A673 (cell line): ENCODE measurements around the gene GRIK3. TPM values are rescaled to one million over a fixed set of nuclear protein-coding genes. Genes with fewer than 3 reads are reported as not detected.

ENCODE experiments used
- BruUV-seq: library from RNA; stranded (reverse); fragments of 400-500 nt; replicated peaks from 2 replicates; lab custom pipeline; 2021; lab: Mats Ljungman, UMichigan
- CTCF ChIA-PET: fragments of 300-600 bp; sonication (Branson Sonifier 250); formaldehyde crosslinking; loops from one replicate; lab custom pipeline; 2022; ENCODE audit warnings: antibody characterized with exemption; lab: Charles Lee
- POLR2A ChIA-PET: fragments of 300-600 bp; sonication (Branson Sonifier 250); formaldehyde crosslinking; loops from one replicate; lab custom pipeline; 2022; ENCODE audit warnings: antibody characterized with exemption; ENCODE audit not compliant: low non-redundant PET; lab: Charles Lee
- DNase-seq: peaks from one replicate; pipeline ENCODE4 v3.0.0-alpha.2; 2015; ENCODE audit warnings: low spot score
- H3K27ac ChIP-seq: fragments of 200-600 bp; sonication (generic); 2 replicates; pipeline ENCODE4 v1.5.1; 2016; ENCODE audit warnings: mixed run types, low read depth, mild to moderate bottlenecking, mixed read lengths, antibody characterized with exemption, low read length; ENCODE audit not compliant: poor library complexity, severe bottlenecking
- H3K27me3 ChIP-seq: fragments of 200-600 bp; sonication (generic); replicated peaks from 2 replicates; pipeline ENCODE4 v1.6.1; 2017; ENCODE audit warnings: mixed run types, low read depth, mild to moderate bottlenecking, mixed read lengths, antibody characterized with exemption, low read length; ENCODE audit not compliant: insufficient read depth, poor library complexity
- H3K36me3 ChIP-seq: fragments of 200-600 bp; sonication (generic); 2 replicates; pipeline ENCODE4 v1.6.1; 2016; ENCODE audit warnings: mixed run types, mild to moderate bottlenecking, mixed read lengths, antibody characterized with exemption, low read length; ENCODE audit not compliant: insufficient read depth, poor library complexity, severe bottlenecking
- H3K4me1 ChIP-seq: fragments of 200-600 bp; sonication (generic); 2 replicates; pipeline ENCODE4 v1.6.1; 2017; ENCODE audit warnings: mixed run types, mild to moderate bottlenecking, mixed read lengths, antibody characterized with exemption, low read length; ENCODE audit not compliant: insufficient read depth, poor library complexity, severe bottlenecking
- H3K4me3 ChIP-seq: fragments of 200-600 bp; sonication (generic); 2 replicates; pipeline ENCODE4 v1.5.1; 2016; ENCODE audit warnings: low read depth, mixed run types, mild to moderate bottlenecking, mixed read lengths, low read length; ENCODE audit not compliant: poor library complexity, severe bottlenecking
- H3K9me3 ChIP-seq: fragments of 200-600 bp; sonication (generic); 2 replicates; pipeline ENCODE4 v1.6.1; 2016; ENCODE audit warnings: mixed run types, low read depth, mild to moderate bottlenecking, mixed read lengths, antibody characterized with exemption, low read length; ENCODE audit not compliant: poor library complexity, severe bottlenecking
- EZH2 ChIP-seq: fragments of 200-600 bp; sonication (generic); IDR thresholded peaks from 2 replicates; pipeline ENCODE4 v1.6.1; 2017; ENCODE audit warnings: borderline replicate concordance, low read depth, mild to moderate bottlenecking, mixed read lengths, antibody characterized with exemption, low read length; ENCODE audit not compliant: poor library complexity, severe bottlenecking
- intact Hi-C: fragments of 100-400 bp; cut with micrococcal nuclease; formaldehyde crosslinking; loops from one replicate; pipeline ENCODE4 v1.10.0; 2022; ENCODE audit not compliant: unreplicated experiment
- total RNA-seq: library from RNA; stranded (reverse); gene quantifications from 2 replicates; pipeline ENCODE4 v1.2.3, GENCODE V29; 2021
- TF ChIP-seq, protein P1 (sequence below): fragments of 300-800, 200-600 bp; sonication (generic); conservative IDR thresholded peaks from 2 replicates; pipeline ENCODE4 v1.5.1; 2017; ENCODE audit warnings: low read depth, mild to moderate bottlenecking, antibody characterized with exemption, low read length, moderate library complexity, mixed read lengths

GRIK3 gene
- total RNA-seq, 1 experiment from 2014 or later: 0.17 TPM

DNA sequence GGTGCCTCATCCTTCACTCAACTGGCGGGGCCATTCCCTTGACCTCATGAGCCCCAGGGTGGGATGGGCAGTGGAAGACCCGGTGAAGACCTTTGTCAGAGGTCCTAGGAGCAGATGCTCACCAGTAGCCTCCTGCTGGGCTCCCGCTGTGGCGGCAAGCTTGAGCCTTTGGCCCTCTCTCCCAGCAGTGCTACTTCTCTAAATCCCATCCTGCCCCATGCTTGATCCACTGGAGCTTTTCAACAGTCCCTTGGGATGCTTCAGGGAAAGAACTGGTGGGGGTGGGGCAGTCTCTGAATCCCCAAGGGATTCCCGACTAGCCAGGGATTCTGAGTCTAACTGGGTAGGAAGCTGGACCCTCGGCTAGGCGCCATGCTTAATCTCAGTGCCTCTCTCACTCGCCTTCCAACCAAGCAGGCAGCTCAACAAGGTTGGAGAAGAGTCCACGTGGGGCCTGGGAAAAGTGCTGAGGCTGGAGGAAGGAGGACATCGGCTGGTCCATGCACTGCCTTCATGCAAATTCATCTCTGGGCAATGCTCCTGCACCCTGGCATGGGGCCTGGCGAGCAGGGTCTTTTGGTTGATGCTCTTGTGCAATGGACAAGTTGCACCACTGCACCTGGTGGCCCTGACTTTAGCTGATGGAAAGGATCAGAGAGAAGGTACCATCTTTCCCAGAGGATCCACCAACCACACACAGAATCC is 190.3 kb downstream of the GRIK3 start:
- intact Hi-C loops: no loop called here
- CTCF ChIA-PET: interaction anchor here (0.6 kb wide), 1 partner anchor 20 kb away, joined by 3 read pairs; no protein-coding TSS in a partner anchor
- Histone ChIP-seq H3K4me3 (no peak overlapping the region), H3K36me3 (no peaks in the 10 kb centered on the region), H3K9me3 (no peaks in the 10 kb centered on the region), H3K4me1 (no peaks in the 10 kb centered on the region), H3K27me3 (peaks cover 17% of the 10 kb centered on the region), H3K27ac (no peak overlapping the region)
- DNase-seq: no peak
- no peak for TF ChIP-seq EZH2
- TF ChIP-seq, protein P1, sequence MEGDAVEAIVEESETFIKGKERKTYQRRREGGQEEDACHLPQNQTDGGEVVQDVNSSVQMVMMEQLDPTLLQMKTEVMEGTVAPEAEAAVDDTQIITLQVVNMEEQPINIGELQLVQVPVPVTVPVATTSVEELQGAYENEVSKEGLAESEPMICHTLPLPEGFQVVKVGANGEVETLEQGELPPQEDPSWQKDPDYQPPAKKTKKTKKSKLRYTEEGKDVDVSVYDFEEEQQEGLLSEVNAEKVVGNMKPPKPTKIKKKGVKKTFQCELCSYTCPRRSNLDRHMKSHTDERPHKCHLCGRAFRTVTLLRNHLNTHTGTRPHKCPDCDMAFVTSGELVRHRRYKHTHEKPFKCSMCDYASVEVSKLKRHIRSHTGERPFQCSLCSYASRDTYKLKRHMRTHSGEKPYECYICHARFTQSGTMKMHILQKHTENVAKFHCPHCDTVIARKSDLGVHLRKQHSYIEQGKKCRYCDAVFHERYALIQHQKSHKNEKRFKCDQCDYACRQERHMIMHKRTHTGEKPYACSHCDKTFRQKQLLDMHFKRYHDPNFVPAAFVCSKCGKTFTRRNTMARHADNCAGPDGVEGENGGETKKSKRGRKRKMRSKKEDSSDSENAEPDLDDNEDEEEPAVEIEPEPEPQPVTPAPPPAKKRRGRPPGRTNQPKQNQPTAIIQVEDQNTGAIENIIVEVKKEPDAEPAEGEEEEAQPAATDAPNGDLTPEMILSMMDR: no peak
- POLR2A ChIA-PET: no interaction called here
- no TSS peak for BruUV-seq

DNA sequence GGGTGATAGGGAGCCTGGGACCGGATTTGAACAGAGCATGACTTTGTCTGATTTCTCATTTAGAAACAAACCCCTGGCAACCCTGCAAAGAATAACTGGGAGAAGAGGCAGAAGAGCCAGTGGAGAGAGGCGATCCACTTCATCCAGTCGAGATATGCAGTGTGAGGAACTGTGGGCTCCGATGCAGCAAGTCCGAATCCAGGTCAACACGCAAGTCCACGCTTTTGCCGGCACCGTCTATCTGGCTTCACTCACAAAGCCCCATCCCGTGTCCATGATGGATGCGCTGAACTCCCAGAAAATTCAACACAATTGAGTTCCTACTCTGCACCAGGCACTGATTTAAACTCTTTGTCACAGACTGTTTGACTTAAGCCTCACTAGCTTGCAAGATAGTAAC is 191.3 kb downstream of the GRIK3 start:
- intact Hi-C loops: no loop called here
- TF ChIP-seq EZH2: no peak
- TF ChIP-seq, protein P1: no peak
- no peaks in the 10 kb centered on the region for H3K36me3 ChIP-seq
- BruUV-seq: no TSS peak
- H3K9me3 ChIP-seq: no peaks in the 10 kb centered on the region
- no peak for DNase-seq
- H3K27ac ChIP-seq: no peak overlapping the region
- no peaks in the 10 kb centered on the region for H3K4me1 ChIP-seq
- ChIA-PET CTCF (no interaction called here), POLR2A (no interaction called here)
- H3K27me3 ChIP-seq: peaks cover 6% of the 10 kb centered on the region
- no peak overlapping the region for H3K4me3 ChIP-seq

DNA sequence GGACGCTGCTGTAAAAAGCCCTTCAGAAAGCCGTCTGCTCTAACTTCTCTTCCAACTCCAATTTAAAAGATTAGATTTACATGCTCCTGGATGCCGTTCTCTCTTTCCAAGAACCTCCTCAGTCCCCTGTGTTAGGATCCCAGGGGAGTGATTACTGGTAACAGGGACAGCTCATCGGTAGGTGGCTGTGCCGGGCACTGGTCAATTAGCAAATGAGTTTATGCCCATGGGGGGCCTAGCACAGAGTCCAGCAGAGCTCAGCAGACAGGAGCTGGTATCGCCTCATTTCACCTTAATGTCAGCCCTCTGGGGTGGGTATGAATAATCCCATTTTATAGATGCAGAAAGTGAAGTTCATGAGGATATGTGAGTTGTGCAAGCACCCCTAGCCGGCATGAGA is 191.9 kb downstream of the GRIK3 start:
- Histone ChIP-seq H3K27me3 (peaks cover under 1% of the 10 kb centered on the region), H3K9me3 (no peaks in the 10 kb centered on the region), H3K36me3 (no peaks in the 10 kb centered on the region), H3K4me1 (no peaks in the 10 kb centered on the region), H3K4me3 (no peak overlapping the region), H3K27ac (no peak overlapping the region)
- no peak for DNase-seq
- CTCF ChIA-PET: no interaction called here
- TF ChIP-seq EZH2: no peak
- TF ChIP-seq, protein P1: no peak
- no TSS peak for BruUV-seq
- intact Hi-C loops: no loop called here
- POLR2A ChIA-PET: no interaction called here
